ENCODE measurements around the gene ANO7.

Gene ANO7

GRCh38 chr2:241248897-241249296, 60.4 kb downstream of the ANO7 start:
- H3K9me2 ChIP-seq (replicated peaks; ENCODE audit: insufficient read depth, low read length): no peaks in the 10 kb centered on the region
- H3K9me3 ChIP-seq (replicated peaks; ENCODE audit: insufficient read depth, low read length): no peaks in the 10 kb centered on the region
- no peaks in the 10 kb centered on the region for H3K4me1 ChIP-seq (ENCODE audit: low read length)
- H3K27me3 ChIP-seq (replicated peaks; ENCODE audit: insufficient read depth, low read length): no peaks in the 10 kb centered on the region
- H3K79me2 ChIP-seq (ENCODE audit: low read length): peaks cover 16% of the 10 kb centered on the region; the same call in 1 of the 2 replicates
- H3K9ac ChIP-seq (ENCODE audit: low read length): no peak overlapping the region
- no peak overlapping the region for H3K4me2 ChIP-seq (ENCODE audit: low read depth, low read length)
- H3K36me3 ChIP-seq (replicated peaks; ENCODE audit: insufficient read depth, low read length): peaks cover 5% of the 10 kb centered on the region
- no peak for DNase-seq
- H3F3A ChIP-seq (ENCODE audit: insufficient read depth, low read length): peaks cover 5% of the 10 kb centered on the region; the same call in 1 of the 2 replicates
- no peak overlapping the region for H3K4me3 ChIP-seq (ENCODE audit: low read length)
- TF ChIP-seq, protein P1, sequence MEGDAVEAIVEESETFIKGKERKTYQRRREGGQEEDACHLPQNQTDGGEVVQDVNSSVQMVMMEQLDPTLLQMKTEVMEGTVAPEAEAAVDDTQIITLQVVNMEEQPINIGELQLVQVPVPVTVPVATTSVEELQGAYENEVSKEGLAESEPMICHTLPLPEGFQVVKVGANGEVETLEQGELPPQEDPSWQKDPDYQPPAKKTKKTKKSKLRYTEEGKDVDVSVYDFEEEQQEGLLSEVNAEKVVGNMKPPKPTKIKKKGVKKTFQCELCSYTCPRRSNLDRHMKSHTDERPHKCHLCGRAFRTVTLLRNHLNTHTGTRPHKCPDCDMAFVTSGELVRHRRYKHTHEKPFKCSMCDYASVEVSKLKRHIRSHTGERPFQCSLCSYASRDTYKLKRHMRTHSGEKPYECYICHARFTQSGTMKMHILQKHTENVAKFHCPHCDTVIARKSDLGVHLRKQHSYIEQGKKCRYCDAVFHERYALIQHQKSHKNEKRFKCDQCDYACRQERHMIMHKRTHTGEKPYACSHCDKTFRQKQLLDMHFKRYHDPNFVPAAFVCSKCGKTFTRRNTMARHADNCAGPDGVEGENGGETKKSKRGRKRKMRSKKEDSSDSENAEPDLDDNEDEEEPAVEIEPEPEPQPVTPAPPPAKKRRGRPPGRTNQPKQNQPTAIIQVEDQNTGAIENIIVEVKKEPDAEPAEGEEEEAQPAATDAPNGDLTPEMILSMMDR (IDR thresholded peaks at IDR 0.05; ENCODE audit: low read length): no peak
- no peak for TF ChIP-seq EZH2 (optimal IDR thresholded peaks at IDR 0.05; ENCODE audit: low read depth, low read length)
- no peak for TF ChIP-seq EZH2phosphoT487 (IDR thresholded peaks at IDR 0.05; ENCODE audit: low read length)
- H2AFZ ChIP-seq (ENCODE audit: low read length): no peak overlapping the region
- H4K20me1 ChIP-seq (ENCODE audit: insufficient read depth, low read length): peaks cover 5% of the 10 kb centered on the region; the same call in 1 of the 2 replicates
- H3K27ac ChIP-seq (ENCODE audit: low read length): no peak overlapping the region

- TF ChIP-seq, protein P1 (IDR thresholded peaks at IDR 0.05; ENCODE audit: low read length): no peak
- TF ChIP-seq EZH2 (optimal IDR thresholded peaks at IDR 0.05; ENCODE audit: low read depth, low read length) (no peak), EZH2phosphoT487 (IDR thresholded peaks at IDR 0.05; ENCODE audit: low read length) (no peak)
- H3K9me2 ChIP-seq (replicated peaks; ENCODE audit: insufficient read depth, low read length): no peaks in the 10 kb centered on the region
- no peak overlapping the region for H2AFZ ChIP-seq (ENCODE audit: low read length)
- H3K4me1 ChIP-seq (ENCODE audit: low read length): no peaks in the 10 kb centered on the region
- H3K4me2 ChIP-seq (ENCODE audit: low read depth, low read length): no peak overlapping the region
- H3K36me3 ChIP-seq (replicated peaks; ENCODE audit: insufficient read depth, low read length): peaks cover 4% of the 10 kb centered on the region
- H4K20me1 ChIP-seq (ENCODE audit: insufficient read depth, low read length): peaks cover 5% of the 10 kb centered on the region; the same call in 1 of the 2 replicates
- H3K4me3 ChIP-seq (ENCODE audit: low read length): no peak overlapping the region
- H3K27me3 ChIP-seq (replicated peaks; ENCODE audit: insufficient read depth, low read length): no peaks in the 10 kb centered on the region
- no peaks in the 10 kb centered on the region for H3K9me3 ChIP-seq (replicated peaks; ENCODE audit: insufficient read depth, low read length)
- no peak for DNase-seq
- H3F3A ChIP-seq (ENCODE audit: insufficient read depth, low read length): 0 out of 2 replicates have a peak, but pooled peaks cover under 1% of the 10 kb centered on the region
- no peak overlapping the region for H3K9ac ChIP-seq (ENCODE audit: low read length)
- no peak overlapping the region for H3K27ac ChIP-seq (ENCODE audit: low read length)
- H3K79me2 ChIP-seq (ENCODE audit: low read length): peaks cover 11% of the 10 kb centered on the region; the same call in 1 of the 2 replicates
Observed at GRCh38 chr2:241249654-241250053, 61.2 kb downstream of the ANO7 start.

- no peaks in the 10 kb centered on the region for H3K9me2 ChIP-seq (replicated peaks; ENCODE audit: insufficient read depth, low read length)
- peaks cover 6% of the 10 kb centered on the region; the same call in 1 of the 2 replicates for H3K36me3 ChIP-seq (replicated peaks; ENCODE audit: insufficient read depth, low read length)
- H4K20me1 ChIP-seq (ENCODE audit: insufficient read depth, low read length): peaks cover 5% of the 10 kb centered on the region; the same call in 1 of the 2 replicates
- H3K27ac ChIP-seq (ENCODE audit: low read length): no peak overlapping the region
- H3K79me2 ChIP-seq (ENCODE audit: low read length): peaks cover 35% of the 10 kb centered on the region
- DNase-seq: no peak
- TF ChIP-seq, protein P1 (IDR thresholded peaks at IDR 0.05; ENCODE audit: low read length): no peak
- no peak for TF ChIP-seq EZH2phosphoT487 (IDR thresholded peaks at IDR 0.05; ENCODE audit: low read length)
- TF ChIP-seq EZH2 (optimal IDR thresholded peaks at IDR 0.05; ENCODE audit: low read depth, low read length): no peak
- H3K27me3 ChIP-seq (replicated peaks; ENCODE audit: insufficient read depth, low read length): no peaks in the 10 kb centered on the region
- no peak overlapping the region for H2AFZ ChIP-seq (ENCODE audit: low read length)
- H3K9ac ChIP-seq (ENCODE audit: low read length): no peak overlapping the region
- no peaks in the 10 kb centered on the region for H3K4me1 ChIP-seq (ENCODE audit: low read length)
- H3F3A ChIP-seq (ENCODE audit: insufficient read depth, low read length): no peaks in the 10 kb centered on the region
- H3K4me2 ChIP-seq (ENCODE audit: low read depth, low read length): no peak overlapping the region
- no peaks in the 10 kb centered on the region for H3K9me3 ChIP-seq (replicated peaks; ENCODE audit: insufficient read depth, low read length)
- no peak overlapping the region for H3K4me3 ChIP-seq (ENCODE audit: low read length)
Observed at GRCh38 chr2:241252778-241253475, 64.5 kb downstream of the ANO7 start.

Measured in MM.1S (cell line).